Fibroblast of skin of left biceps (primary cell): ENCODE results near the gene DNASE1L2.

Experiments
- DNase-seq, 2 experiments: peaks; one replicate each; pipeline ENCODE4 v3.0.0-alpha.2; 2013; ENCODE audit warnings: low read depth in 2 of 2

The DNASE1L2 gene

DNA sequence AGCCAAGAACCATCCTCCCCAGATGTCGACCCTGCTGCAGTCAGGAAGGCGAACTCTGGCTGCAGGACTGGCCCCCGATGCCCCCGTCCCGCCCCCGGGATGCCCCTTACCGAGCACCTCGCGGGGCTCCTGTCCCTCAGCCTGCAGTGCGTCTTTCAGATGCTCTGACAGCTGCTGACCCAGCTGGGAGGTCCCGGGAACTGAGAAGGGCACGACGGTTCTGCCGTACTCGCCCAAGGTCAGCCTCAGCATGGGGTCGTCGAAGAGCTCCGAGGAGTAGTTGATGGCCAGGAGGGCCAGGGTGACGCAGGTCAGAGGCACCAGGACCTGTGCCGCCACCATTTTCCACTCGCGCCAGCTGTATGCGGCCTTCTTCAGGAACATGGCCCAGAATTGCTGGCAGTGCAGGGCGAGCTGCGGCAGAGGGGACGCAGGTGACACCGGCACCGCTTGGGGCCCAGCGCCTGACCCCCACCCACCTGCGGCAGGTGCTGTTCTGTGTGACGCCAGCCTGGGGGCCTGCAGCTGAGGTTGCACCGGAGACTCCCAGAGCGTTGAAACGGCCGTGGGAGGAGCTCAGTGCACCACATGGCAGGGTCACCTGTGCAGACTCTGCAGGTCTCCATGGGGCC, 51.8 kb downstream of the DNASE1L2 start:
- no peak for DNase-seq
